ENCODE data around the gene RBP2.

GRCh38 chr3:139449566-139449965, 26.8 kb downstream of the RBP2 start:
- no peak for TF ChIP-seq CTCF (IDR thresholded peaks at IDR 0.05; ENCODE audit: insufficient read depth, low read length, poor library complexity, severe bottlenecking)
- no peak for TF ChIP-seq EZH2phosphoT487 (conservative IDR thresholded peaks at IDR 0.05; ENCODE audit: low read length)
